Measurements from ENCODE around the gene GABRR2. TPM values are rescaled to one million over a fixed set of nuclear protein-coding genes. Genes with fewer than 3 reads are reported as not detected.

The GABRR2 gene
- total RNA-seq, 1 donor from 2014 or later = 0.87 TPM

DNA sequence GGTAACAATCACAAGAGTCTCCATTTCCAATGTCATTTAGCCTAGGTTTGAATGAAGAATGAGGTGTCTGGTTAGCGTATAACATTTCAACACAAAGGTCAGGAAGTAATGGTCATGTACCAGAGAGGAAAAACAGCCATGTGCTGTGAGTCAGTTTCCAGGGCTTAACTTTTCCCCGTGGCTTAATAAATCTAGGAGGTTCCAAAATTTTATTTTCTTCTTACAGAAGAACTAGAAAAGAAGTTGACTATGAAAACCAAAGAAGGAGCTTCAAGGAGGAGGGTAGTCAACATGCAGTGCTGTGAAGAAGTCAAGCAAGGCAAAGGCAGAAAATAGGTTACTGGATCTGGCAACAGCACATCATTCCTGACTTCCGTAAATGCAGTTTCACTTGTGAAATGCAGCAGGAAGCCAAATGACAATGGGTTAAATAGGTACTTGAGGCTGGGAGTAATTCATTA is 8.4 kb upstream of the GABRR2 start:
- H3K4me3 Mint-ChIP-seq = no peak overlapping the region
- H3K27ac Mint-ChIP-seq = no peak overlapping the region
- TF ChIP-seq, protein P1, sequence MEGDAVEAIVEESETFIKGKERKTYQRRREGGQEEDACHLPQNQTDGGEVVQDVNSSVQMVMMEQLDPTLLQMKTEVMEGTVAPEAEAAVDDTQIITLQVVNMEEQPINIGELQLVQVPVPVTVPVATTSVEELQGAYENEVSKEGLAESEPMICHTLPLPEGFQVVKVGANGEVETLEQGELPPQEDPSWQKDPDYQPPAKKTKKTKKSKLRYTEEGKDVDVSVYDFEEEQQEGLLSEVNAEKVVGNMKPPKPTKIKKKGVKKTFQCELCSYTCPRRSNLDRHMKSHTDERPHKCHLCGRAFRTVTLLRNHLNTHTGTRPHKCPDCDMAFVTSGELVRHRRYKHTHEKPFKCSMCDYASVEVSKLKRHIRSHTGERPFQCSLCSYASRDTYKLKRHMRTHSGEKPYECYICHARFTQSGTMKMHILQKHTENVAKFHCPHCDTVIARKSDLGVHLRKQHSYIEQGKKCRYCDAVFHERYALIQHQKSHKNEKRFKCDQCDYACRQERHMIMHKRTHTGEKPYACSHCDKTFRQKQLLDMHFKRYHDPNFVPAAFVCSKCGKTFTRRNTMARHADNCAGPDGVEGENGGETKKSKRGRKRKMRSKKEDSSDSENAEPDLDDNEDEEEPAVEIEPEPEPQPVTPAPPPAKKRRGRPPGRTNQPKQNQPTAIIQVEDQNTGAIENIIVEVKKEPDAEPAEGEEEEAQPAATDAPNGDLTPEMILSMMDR (IDR thresholded peaks at IDR 0.05; ENCODE audit: unreplicated experiment) = no peak

DNA sequence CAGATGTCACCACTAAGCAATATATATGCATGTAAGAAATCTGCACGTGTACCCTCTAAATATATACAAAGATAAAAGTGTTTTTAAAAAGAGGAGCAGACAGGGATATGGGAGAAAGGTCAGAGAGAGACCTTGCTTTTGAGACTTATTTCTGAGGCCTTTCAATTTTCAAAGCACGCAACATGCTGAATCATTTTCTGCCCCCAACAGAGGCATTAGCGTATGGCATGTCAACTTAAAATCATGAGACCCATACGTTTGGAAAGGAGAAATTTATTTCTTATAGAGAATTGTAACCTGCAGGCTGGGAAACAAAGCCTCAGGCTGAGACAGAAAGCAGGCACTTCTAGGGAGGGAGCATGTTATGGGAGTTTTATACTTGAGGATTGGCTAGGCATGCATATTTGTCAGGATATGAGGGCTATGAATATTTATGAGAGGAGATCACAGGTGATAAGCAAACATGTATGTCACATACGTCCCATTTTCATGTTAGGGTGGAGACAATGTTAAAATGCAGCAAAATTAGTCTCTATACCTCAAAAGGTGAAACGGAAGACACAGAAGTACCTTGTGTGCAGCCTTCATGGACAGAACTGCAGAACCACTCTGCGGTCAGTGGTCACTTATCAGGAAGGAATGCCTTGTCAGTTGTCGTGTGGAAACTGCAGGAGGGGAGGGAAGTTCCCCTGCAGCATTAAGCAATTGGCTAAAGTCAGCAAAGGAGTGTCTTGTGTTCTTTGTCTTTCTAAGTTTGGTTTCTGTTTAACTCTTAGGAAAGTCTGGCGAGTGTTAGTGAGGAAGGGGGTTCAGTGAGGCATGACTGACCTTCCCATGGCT is 6.3 kb upstream of the GABRR2 start:
- peaks cover 42% of the 10 kb centered on the region for H3K36me3 Mint-ChIP-seq
- peaks cover 19% of the 10 kb centered on the region for H3K9me3 Mint-ChIP-seq
- H3K4me3 Mint-ChIP-seq = no peak overlapping the region
- H3K4me1 Mint-ChIP-seq = no peaks in the 10 kb centered on the region
- no peak for DNase-seq (ENCODE audit: low spot score in 2 of 2, unreplicated experiment in 2 of 2)
- TF ChIP-seq, protein P1 (IDR thresholded peaks at IDR 0.05; ENCODE audit: unreplicated experiment) = no peak
- H3K27ac Mint-ChIP-seq = no peak overlapping the region
- no peaks in the 10 kb centered on the region for H3K27me3 Mint-ChIP-seq (ENCODE audit: low read depth)

More for the DNA sequence above, 8.4 kb upstream of the GABRR2 start:
- H3K27me3 Mint-ChIP-seq (ENCODE audit: low read depth) = no peaks in the 10 kb centered on the region
- H3K4me1 Mint-ChIP-seq = no peaks in the 10 kb centered on the region
- H3K9me3 Mint-ChIP-seq = peaks cover 19% of the 10 kb centered on the region
- DNase-seq (ENCODE audit: low spot score in 2 of 2, unreplicated experiment in 2 of 2) = no peak
- peaks cover 50% of the 10 kb centered on the region for H3K36me3 Mint-ChIP-seq

DNA sequence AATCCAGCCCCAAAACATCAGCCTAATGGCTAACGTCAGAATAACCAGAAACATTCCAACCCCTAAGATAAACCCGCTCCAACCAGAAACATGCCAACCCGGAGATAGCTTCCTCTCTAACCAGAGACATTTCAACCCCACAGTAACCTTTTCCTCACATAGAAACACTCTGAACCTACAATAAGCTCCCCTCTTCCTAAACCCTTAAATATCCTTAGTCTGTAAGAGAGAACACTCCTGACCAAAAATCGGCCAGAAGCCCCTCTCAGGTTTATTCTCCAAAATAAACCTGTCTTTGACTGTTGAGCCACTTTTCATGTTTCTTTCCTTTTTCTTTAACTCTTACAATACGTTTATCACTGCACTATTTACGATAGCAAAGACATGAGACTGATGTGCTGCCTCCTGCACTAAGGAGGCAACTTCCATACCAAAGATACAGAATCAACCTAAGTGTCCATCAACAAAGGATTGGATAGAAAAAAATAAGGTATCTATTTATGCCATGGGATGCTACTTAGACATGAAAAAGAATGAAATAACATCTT is 5.0 kb upstream of the GABRR2 start:
- no peak overlapping the region for H3K4me3 Mint-ChIP-seq
- H3K4me1 Mint-ChIP-seq = no peaks in the 10 kb centered on the region
- no peak for DNase-seq (ENCODE audit: low spot score in 2 of 2, unreplicated experiment in 2 of 2)
- TF ChIP-seq, protein P1 (IDR thresholded peaks at IDR 0.05; ENCODE audit: unreplicated experiment) = no peak
- H3K27ac Mint-ChIP-seq = no peak overlapping the region
- peaks cover 42% of the 10 kb centered on the region for H3K36me3 Mint-ChIP-seq
- H3K27me3 Mint-ChIP-seq (ENCODE audit: low read depth) = no peaks in the 10 kb centered on the region
- peaks cover 19% of the 10 kb centered on the region for H3K9me3 Mint-ChIP-seq

DNA sequence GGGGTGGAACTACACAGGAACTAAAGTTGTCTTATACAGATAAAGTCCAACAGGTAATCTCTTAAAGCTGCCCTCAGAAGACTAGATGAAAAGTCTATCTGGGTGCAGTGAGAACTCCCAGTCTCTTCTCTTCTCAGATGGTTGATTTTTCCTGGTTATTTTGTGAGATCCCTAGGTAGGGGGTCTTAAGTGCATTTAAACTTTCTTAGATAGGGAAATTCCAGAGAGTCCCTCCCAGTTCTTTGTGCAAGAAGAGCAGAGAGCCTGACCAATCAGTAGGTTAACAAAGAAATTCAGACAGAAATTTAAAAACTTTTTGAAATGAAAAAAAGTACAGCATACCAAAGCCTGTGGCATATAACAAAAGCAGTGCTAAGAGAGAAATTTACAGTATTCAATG is 2.0 kb upstream of the GABRR2 start:
- TF ChIP-seq, protein P1 (IDR thresholded peaks at IDR 0.05; ENCODE audit: unreplicated experiment) = no peak
- Mint-ChIP-seq H3K4me1 (peaks cover 13% of the 10 kb centered on the region), H3K9me3 (peaks cover 19% of the 10 kb centered on the region), H3K36me3 (peaks cover 30% of the 10 kb centered on the region), H3K27ac (no peak overlapping the region), H3K4me3 (no peak overlapping the region), H3K27me3 (ENCODE audit: low read depth) (no peaks in the 10 kb centered on the region)
- DNase-seq (ENCODE audit: low spot score in 2 of 2, unreplicated experiment in 2 of 2) = no peak

DNA sequence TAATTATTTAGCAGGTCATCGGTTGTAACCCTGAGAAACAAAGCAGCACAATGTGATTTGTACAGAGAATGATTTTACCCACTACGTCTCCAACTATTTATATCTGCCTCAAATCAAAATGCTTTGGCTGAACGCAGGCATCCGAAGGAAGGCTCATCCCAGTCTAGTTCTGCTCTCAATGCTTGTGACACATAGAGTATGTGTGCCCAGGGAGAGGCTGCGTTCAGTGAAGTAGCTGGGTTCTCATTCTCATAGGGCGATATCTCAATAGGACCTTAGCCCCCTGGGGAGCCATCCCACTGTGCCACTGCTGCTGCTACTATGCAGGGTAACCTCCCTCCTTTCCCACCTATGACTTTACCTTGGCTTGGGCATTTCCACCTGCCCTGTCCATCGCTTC is 407 bp downstream of the GABRR2 start:
- peaks cover 11% of the 10 kb centered on the region for H3K36me3 Mint-ChIP-seq
- H3K4me3 Mint-ChIP-seq = no peak overlapping the region

More for the DNA sequence above, 407 bp downstream of the GABRR2 start:
- DNase-seq (ENCODE audit: low spot score in 2 of 2, unreplicated experiment in 2 of 2) = no peak
- Mint-ChIP-seq H3K4me1 (peaks cover 23% of the 10 kb centered on the region), H3K9me3 (peaks cover under 1% of the 10 kb centered on the region), H3K27ac (no peak overlapping the region), H3K27me3 (ENCODE audit: low read depth) (peaks cover 4% of the 10 kb centered on the region)
- TF ChIP-seq, protein P1 (IDR thresholded peaks at IDR 0.05; ENCODE audit: unreplicated experiment) = no peak

Measured in mesothelial cell of epicardium (in vitro differentiated cells).